PC-3 (cell line): Measurements from ENCODE around the gene KRTAP12-3.
A peak's percentile ranks its signal among the peaks of the same experiment; 100 is the strongest.

ENCODE experiments used
- CTCF ChIP-seq: fragments of 300-600 bp; sonication (generic); conservative IDR thresholded peaks from 2 replicates; pipeline ENCODE4 v1.5.1; 2017; ENCODE audit warnings: antibody characterized with exemption, low read depth, mild to moderate bottlenecking, low read length
- EZH2 ChIP-seq: fragments of 300-600 bp; sonication (generic); IDR thresholded peaks from one replicate; pipeline ENCODE4 v1.6.1; 2017; ENCODE audit warnings: antibody characterized with exemption, mild to moderate bottlenecking, low read length; ENCODE audit not compliant: unreplicated experiment
- EZH2phosphoT487 ChIP-seq: fragments of 300-600 bp; sonication (generic); IDR thresholded peaks from 2 replicates; pipeline ENCODE4 v1.6.1; 2018; ENCODE audit warnings: mild to moderate bottlenecking, antibody characterized with exemption, low read length, borderline replicate concordance

DNA sequence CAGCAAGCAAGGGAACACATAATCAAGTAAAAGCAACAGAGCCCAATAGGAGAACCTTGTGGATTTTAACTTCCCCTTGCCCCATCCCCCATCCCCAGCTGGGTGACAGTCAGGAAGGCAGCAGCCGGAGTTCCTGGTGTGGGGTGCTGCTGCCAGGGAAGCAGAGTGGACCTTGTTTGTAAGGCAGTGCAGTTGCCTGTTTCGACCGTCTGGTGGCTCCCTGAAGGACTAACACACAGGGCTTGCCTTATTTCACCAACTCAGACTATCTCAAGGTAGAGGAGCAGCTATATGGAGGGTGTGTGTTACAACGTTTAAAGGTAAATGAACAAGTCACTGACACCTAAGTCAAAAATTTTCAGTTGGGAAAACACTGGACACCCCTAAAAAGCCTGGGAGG, 39.2 kb upstream of the KRTAP12-3 start:
- TF ChIP-seq CTCF (peak; percentile 47), EZH2 (no peak), EZH2phosphoT487 (no peak)
